HG03108 (cell line): Measurements from ENCODE around the gene LFNG.
"Not testable (repeated sequence)": the region's sequence is repeated elsewhere in the genome, so short reads cannot be mapped to it uniquely, and the experiment has no call there.

Source experiments
- ATAC-seq: cut with Tn5 transposase; IDR thresholded peaks from one replicate; pipeline ENCODE4 v1.9.1; 2021; ENCODE audit warnings: moderate library complexity; ENCODE audit not compliant: unreplicated experiment

The LFNG gene

DNA sequence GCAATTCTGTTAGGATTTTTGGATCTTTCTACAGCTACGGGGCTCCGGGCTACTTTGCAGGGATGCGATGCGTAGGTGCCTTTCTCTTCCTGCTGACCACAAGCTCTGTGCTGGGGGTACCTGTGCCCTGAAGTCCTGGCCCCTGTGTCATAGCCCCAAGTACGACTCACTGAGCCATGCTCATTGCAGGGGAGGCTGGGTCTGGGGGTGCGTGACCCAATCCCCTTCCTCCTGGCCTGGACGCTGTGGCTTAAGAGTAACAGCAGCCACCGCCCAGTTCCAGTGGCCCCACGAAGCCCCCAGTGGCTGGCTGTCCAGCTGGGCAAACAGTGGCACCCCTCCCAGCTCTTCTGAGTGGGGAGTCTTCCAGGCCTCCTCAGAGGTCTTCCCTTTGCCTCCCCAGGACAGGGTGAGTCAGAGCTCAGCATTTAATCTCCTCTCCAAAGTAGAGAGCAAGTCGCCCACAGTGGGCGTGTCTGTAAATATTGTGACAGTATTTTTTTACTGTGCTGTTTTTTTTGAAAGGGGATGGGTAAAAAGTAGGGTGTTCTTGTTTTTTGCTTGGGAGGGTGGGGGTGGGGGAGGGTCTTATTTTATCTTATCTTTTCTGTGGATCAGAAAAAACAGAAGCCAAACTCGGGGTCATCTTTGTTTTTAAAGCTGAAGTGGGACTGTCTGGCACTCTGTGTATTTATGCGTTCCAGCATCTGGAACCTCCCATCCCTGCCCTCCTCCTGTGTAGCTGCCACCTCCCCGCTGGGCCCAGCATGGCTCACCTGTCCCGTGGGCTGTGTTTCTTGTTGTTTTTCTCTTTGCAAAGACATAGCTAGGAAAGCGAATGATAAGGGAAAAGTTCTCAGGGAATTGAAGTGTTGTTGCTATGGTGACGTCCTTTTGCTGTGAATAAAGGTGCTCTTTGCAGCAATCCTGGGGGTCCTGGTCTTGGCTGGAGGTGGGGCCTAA lies 8.2 kb downstream of the LFNG start:
- no peak for ATAC-seq

- peak; percentile 2 for ATAC-seq
These were observed 9.0 kb downstream of the LFNG start for GRCh38 chr7:2528481-2529095.

GRCh38 chr7:2529161-2530070 lies 9.8 kb downstream of the LFNG start:
- peak; percentile 52 for ATAC-seq

- peak; percentile 38 for ATAC-seq
These were observed 10.8 kb downstream of the LFNG start for GRCh38 chr7:2530071-2530987.

DNA sequence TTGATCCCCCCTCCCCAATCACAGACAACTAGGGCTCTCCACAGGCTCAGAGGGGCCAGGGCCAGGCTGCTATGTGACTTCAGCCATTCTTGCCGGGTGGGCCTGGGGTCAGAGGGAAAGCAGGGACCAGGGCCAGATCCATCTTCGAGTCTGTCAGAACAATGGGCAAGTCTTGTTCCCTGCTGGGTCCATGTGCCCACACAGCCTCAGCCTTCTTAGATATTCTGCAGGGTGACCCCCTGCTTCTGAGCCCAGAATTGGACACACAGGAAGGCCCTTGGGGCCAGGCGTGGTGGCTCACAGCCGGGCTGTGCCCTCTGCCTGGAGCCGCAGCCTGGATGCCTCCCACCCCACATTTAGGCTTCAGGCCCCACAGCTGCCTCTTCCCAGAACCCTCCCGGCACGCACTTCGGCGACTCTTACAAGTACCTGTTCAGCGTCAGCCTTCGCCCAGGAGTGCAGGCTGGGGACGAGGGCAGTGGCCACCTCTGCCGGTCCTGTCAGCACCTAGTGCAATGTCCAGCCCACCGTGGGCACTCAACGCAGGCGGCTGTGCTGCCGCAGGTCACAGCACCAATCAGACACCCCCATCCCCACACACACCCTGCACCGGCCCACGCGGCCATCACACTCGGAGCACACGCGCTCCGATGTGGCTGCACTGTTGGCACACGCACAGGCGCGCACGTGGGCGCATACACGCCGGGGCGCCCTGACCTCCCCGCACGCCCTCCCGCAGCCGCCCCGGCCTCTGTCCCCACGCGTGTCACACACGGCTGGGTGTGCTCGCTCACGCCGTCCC lies 11.6 kb downstream of the LFNG start:
- ATAC-seq: not testable (repeated sequence)

DNA sequence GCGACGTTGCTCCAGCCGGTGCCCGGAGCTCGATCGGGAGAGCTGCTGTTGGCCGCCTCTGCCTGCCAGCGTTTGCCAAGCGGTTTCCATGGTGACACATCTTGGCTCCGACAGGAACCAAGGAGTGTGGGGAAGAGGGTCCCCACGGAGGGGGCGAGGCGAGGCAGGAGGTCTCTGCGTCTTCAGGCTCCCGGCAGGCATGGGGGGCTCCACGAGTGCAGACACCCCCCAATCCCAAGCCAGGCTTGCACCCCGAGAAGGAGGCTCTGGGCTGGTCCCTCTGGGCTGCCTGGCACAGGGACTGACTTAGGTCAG lies 12.2 kb downstream of the LFNG start:
- ATAC-seq: not testable (repeated sequence)

DNA sequence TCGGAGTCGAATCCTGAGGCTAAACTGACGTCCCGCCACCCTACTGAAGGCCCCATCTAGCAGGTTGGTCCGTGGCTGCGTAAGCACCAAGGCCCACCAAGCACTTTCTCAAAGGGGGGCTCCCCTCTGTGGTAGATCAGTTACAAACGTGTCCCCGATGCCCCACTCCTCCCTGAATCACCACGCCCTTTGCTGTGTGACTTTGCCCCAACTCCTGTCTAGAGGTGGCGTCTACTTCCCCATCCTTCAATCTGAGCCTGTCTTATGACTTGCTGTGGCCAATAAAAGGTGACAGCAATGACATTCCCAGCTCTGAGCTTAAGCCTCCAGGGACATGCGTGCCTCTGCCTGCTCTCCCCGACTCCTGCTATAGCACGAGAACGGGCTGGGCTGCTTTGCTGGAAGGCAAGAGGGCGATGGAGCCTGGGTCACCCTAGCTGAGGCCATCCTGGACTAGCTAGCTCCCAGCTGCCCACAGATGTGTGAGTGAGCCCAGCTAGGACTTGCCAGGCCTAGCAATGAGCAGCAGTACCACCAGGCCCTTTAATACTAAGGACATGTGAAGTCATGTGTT lies 12.7 kb downstream of the LFNG start:
- not testable (repeated sequence) for ATAC-seq

DNA sequence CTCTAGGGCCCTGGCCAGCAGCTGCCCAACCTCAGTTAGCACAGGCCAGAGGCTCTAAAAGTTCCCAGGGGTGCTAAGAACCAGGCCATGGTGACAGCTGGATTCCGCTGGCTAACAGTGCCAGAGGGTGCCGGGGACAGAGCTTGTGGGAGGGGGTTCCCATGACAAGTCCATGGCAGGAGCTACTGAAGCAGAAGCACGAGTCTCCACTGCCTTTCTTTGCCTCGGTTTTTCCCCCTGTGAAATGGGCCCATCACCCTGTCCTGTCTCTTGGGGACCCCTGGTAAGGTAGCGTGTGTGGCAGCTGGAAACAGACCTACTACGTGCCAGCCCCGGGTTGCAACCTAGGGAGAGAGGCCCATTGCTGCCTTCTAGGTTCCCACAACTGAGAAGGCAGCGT lies 13.2 kb downstream of the LFNG start:
- not testable (repeated sequence) for ATAC-seq

DNA sequence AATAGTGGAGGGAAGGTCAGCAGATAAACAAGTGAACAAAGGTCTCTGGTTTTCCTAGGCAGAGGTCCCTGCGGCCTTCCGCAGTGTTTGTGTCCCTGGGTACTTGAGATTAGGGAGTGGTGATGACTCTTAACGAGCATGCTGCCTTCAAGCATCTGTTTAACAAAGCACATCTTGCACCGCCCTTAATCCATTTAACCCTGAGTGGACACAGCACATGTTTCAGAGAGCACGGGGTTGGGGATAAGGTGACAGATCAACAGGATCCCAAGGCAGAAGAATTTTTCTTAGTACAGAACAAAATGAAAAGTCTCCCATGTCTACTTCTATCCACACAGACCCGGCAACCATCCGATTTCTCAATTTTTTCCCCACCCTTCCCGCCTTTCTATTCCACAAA lies 14.0 kb downstream of the LFNG start:
- ATAC-seq: not testable (repeated sequence)

DNA sequence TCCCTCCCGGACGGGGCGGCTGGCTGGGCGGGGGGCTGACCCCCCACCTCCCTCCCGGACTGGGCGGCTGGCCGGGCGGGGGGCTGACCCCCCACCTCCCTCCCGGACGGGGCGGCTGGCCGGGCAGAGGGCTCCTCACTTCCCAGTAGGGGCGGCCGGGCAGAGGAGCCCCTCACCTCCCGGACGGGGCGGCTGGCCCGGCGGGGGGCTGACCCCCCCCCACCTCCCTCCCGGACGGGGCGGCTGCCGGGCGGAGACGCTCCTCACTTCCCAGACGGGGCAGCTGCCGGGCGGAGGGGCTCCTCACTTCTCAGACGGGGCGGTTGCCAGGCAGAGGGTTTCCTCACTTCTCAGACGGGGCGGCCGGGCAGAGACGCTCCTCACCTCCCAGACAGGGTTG lies 14.6 kb downstream of the LFNG start:
- not testable (repeated sequence) for ATAC-seq

- not testable (repeated sequence) for ATAC-seq
These were observed 16.5 kb downstream of the LFNG start for GRCh38 chr7:2535872-2536627.

- ATAC-seq: no peak
These were observed 18.6 kb downstream of the LFNG start for GRCh38 chr7:2537981-2538851.

DNA sequence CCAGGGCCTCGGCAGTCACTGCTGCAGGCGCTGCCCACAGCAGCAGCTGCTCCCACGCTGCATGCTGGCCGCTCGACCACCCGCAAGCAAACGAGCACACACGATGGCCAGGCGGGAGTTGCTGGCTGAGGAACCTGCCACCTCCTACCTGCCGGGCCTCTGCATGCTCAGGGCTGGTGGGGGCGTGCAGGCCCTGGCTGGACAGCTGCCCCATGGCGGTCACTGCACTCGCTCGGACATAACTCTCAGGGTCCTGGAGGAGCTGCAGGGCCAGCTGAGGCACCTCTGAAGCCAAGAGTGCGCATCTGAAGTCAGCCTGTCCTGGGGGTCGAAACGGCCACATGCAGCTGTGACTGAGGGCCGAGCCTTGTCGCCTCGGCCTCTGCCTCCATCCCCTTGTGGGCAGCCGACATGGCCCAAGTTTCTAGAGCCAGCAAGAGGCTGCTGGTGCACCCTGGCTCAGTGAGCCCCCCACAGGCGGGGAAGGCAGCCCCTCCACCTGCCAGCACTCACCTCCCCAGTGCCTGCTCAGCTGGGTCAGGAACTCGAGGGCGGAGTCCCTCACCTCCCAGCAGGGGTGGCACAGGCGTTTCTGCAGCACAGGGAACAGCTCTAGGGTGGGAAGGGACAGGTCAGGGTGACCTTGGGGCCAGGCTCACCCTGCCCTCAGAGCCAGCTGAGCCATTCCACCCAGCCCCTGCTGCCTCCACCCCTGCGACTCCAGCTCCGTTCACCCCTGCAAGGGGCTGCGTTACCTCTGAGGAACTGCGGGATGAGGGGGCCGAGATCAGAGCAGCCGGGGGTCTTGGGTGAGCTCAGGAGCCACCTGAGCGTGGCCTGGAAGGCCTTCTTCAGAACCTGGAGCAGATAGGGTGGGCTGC lies 19.7 kb downstream of the LFNG start:
- no peak for ATAC-seq

DNA sequence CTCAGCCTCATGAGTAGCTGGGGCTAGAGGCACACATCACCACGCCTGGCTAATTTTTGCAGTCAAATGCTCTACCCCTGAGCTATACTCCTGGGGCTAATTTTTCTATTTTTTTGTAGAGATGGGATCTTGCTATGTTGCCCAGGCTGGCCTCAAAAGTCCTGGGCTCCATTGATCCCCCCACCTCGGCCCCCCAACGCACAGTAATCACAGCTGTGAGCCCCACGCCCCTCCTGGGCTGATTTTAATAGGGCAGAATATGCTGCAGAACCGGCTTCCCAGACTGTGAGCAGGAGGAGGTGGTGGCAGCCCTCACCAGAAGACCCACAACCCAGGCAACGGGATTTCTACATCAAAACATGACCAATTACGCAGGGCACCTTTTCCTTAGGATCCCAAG lies 20.6 kb downstream of the LFNG start:
- ATAC-seq: no peak

- ATAC-seq: no peak
These were observed 21.1 kb downstream of the LFNG start for GRCh38 chr7:2540641-2541051.

GRCh38 chr7:2541291-2542010 lies 21.9 kb downstream of the LFNG start:
- ATAC-seq: no peak
